Activated naive CD4-positive, alpha-beta T cell treated with anti-CD3 and anti-CD28 coated beads, Interleukin-2, amount 50 U/mL, for 72 hours (primary cell): ENCODE data around the gene GRIN2B. TPM values are rescaled to one million over a fixed set of nuclear protein-coding genes. Genes with fewer than 3 reads are reported as not detected.

Source experiments
- ATAC-seq, 2 donors: fragments of 150-1000 bp; cut with Tn5 transposase; 2 replicates each; pipeline ENCODE4 v1.10.0; 2021; ENCODE audit warnings: mild to moderate bottlenecking in 2 of 2, moderate library complexity in 2 of 2
- DNase-seq, 2 donors: peaks; one replicate each; pipeline ENCODE4 v3.0.0; 2021 to 2022; ENCODE audit warnings: low spot score in 2 of 2
- H3K27ac Mint-ChIP-seq, 2 donors: one replicate each; pipeline ENCODE4 v1.8.0; 2022; ENCODE audit warnings: mild to moderate bottlenecking in 2 of 2, mixed read lengths in 2 of 2
- H3K36me3 Mint-ChIP-seq, 2 donors: one replicate each; pipeline ENCODE4 v1.8.0; 2022; ENCODE audit warnings: mixed read lengths in 2 of 2
- H3K9me3 Mint-ChIP-seq, 2 donors: one replicate each; pipeline ENCODE4 v1.8.0; 2022; ENCODE audit warnings: mixed read lengths in 2 of 2
- total RNA-seq, 2 donors: library from RNA; stranded (reverse); gene quantifications; one replicate each; pipeline ENCODE4 v1.2.3, GENCODE V29; 2022

GRIN2B gene
- total RNA-seq, result not detected

DNA sequence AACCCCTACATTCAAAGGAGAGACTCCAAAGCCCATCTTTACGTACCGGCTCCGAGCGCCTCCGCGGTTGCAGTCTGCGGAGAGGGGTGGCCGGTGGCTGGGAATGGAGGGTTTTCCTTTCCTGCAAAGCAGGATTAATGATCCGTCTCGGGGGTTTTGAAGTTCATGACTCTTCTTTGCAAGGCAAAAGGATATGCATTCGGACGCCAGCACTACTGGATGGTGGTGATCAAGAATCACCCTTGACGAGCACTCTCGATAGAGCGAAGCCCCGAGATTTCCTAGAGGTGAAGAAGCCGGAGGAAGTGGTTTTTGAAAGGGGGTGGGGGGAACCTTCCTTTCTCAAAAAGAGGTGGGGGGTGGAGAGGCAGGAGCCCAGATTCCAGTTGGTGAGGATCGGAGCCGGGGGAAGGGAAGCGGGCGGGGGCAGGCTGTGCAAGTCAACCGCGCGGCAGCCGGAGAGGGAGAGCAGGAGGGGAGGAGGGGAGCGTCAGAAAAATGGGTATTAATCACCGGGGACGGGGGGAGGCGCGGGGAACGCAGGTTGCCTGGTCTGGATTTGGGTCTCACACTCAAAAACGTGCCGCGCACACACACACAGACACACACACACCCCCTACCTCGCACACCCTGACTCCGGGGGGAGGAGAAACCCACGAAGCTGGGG is at the start of gene GRIN2B:
Gene GRIN2B, minus strand, starts transcription at position 307 of the 667 bp plus-strand sequence. CDS start 115,394 bp downstream, outside the sequence.
- DNase-seq (no peak), ATAC-seq (peak in 1 of 2 donors; percentile 18)
- no peaks in the 10 kb centered on the region for H3K9me3 Mint-ChIP-seq
- H3K36me3 Mint-ChIP-seq, result peaks cover 10 to 18% of the 10 kb centered on the region in 2 donors
- no peak within 1 kb of the TSS for H3K27ac Mint-ChIP-seq

DNA sequence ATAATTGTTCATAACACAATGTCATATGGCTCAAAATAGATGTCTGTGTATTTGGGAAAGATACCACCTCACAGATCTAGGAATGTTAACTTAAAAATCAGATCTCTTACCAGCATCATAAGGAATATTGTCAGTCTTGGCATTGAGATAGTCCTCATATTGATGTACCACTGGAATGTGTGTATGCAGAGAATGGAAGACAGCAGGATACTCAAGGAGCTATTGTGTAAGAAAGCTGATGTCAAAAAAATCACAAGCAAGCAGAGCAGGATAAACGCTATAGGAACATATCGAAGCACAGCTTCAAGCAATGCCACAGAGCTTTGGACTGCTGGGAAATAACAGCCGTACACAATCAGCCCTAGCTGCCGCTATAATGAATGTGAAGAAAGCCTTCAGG is 45.1 kb upstream of the GRIN2B start:
- Mint-ChIP-seq H3K27ac (no peak overlapping the region), H3K36me3 (no peaks in the 10 kb centered on the region), H3K9me3 (no peaks in the 10 kb centered on the region)
- ATAC-seq, result no peak
- DNase-seq, result no peak

DNA sequence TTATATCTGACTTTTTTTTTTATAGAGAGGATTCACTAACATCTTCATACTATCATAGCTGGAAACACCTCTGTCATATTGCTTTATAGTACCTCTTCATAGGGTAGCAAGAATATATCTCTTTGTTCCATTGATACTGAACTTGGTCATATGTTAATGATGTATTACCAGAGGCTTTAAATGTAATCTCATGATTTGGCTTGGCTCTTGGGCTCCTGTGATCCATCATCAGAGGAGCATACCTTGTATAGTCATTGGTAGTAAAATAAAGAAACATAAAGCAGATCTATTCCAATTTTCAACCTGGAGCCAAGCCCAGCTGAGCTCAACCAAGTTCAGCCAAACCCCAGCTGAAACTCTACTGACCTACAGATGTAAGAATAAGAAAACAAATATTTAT is 43.2 kb upstream of the GRIN2B start:
- DNase-seq (no peak), ATAC-seq (no peak)
- Mint-ChIP-seq H3K36me3 (no peaks in the 10 kb centered on the region), H3K27ac (no peak overlapping the region), H3K9me3 (no peaks in the 10 kb centered on the region)

DNA sequence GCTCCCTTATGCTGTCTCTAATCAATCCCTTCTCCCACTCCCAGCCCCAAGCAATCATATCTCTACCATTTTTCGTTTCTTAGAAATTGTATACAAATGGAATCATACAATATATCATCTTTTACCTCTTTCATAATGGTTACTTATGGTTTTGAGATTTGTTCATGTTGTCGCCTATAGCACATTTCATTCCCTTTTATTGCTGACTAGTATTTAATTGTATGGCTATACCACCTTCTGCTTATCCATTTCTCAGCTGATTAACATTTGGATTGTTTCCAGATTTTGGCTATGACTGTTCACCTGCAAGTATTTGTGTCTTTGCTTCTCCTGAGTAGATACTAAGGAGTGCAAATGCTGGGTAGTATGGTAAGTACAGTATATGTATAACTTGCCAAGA is 36.7 kb upstream of the GRIN2B start:
- DNase-seq (no peak), ATAC-seq (no peak)
- no peaks in the 10 kb centered on the region for H3K36me3 Mint-ChIP-seq
- H3K9me3 Mint-ChIP-seq, result no peaks in the 10 kb centered on the region
- no peak overlapping the region for H3K27ac Mint-ChIP-seq

DNA sequence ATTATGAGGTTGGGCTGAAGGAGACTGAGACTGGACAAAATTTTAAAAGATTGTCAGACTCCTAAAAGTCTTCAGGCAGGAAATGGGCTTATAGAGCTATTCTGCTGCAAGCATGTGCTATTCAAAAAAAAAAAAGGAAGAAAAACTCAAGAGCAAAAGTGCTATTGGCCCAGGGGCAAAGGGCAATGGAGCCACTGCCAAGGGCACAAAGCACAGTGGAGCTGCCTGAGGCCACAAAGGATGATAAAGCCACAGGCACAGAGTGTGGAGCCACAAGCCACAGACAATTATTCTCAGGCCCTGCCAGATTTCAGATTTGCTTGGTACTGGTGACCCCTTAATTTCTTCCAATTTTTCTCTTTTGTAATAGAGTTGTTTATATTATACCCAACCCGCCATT is 29.6 kb upstream of the GRIN2B start:
- Mint-ChIP-seq H3K9me3 (peaks cover 2 to 4% of the 10 kb centered on the region in 2 donors), H3K27ac (no peak overlapping the region), H3K36me3 (no peaks in the 10 kb centered on the region)
- ATAC-seq (no peak), DNase-seq (no peak)

DNA sequence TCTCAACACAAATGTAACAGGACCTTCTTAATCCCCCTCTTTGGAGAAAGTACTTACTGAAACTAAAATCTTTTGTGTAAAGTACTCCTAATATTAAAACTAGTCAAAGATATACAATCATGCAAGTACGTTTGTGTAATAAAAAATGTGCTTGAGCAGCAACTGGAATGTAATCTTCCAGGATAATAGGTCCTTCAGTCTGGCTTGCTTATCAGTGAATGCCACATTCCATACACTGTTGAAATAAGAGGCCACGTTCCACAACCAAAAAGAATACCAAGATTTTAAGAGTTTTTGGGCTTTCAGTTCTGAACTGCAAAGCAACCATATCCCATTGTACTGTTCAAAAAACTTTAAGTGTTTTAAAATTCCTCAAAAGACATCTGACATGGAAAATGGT is 26.2 kb upstream of the GRIN2B start:
- peaks cover 7 to 20% of the 10 kb centered on the region in 2 donors for H3K9me3 Mint-ChIP-seq
- no peaks in the 10 kb centered on the region for H3K36me3 Mint-ChIP-seq
- ATAC-seq (no peak), DNase-seq (no peak)
- no peak overlapping the region for H3K27ac Mint-ChIP-seq

DNA sequence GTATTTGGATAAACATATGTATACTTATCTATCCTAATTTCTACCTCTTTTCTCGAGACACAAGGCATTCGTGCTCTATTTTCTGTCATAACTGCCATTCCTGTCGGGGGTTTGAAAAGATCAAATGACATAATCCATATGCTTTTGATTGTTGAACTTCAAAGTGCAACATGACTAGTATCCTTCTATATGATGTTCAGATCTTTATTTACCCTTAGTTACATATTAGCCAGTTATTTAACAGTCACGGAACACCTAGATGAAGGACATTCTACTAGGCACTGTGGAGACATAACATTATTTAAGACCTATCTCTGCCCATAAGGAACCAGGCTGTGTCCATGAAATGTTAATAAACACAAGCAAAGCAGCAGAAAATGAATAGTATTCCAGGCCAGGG is 11.2 kb upstream of the GRIN2B start:
- Mint-ChIP-seq H3K27ac (no peak overlapping the region), H3K36me3 (no peaks in the 10 kb centered on the region), H3K9me3 (peaks cover 0 to 4% of the 10 kb centered on the region in 2 donors)
- DNase-seq (no peak), ATAC-seq (no peak)

DNA sequence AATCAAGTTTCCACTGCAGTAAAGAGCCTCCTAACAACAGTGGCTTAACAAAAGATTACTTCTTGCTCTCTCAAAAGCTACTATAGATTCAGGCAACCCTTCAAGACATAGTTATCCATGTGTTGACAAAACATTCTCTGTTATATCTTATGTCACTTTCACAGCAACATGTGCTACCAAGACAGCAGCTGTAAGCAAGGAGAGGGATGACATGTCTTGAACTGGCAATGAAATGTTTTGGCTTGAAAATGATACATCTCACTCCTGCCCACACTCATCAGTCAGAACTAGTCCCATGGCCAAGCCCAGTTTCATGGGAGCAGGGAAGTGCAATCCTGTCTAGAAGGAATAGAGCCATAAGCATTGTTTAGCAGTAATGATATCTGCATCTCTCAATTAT is 10.7 kb upstream of the GRIN2B start:
- Mint-ChIP-seq H3K9me3 (peaks cover 0 to 4% of the 10 kb centered on the region in 2 donors), H3K27ac (no peak overlapping the region), H3K36me3 (no peaks in the 10 kb centered on the region)
- no peak for DNase-seq
- no peak for ATAC-seq

DNA sequence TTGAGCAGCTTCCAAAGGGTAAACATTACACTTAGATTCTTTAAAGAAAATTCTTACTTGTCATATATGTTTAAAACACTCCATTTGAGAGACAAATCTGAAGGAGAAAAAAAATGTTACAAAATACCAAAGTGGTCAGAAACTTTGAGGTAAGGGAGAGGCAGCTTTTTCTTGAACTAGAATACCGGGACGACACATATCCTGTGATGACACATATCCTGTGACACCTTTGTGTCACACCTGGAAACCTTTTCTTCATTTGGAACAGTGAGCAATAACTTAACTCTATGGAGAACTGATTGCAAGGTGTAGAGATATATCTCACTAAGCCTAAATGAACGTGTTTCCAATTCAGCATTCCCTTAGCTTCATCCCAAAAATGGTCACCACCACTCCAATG is 4.6 kb upstream of the GRIN2B start:
- ATAC-seq (peak in 1 of 2 donors; percentile 48), DNase-seq (no peak)
- Mint-ChIP-seq H3K9me3 (no peaks in the 10 kb centered on the region), H3K36me3 (peaks cover 0 to 8% of the 10 kb centered on the region in 2 donors), H3K27ac (no peak overlapping the region)

DNA sequence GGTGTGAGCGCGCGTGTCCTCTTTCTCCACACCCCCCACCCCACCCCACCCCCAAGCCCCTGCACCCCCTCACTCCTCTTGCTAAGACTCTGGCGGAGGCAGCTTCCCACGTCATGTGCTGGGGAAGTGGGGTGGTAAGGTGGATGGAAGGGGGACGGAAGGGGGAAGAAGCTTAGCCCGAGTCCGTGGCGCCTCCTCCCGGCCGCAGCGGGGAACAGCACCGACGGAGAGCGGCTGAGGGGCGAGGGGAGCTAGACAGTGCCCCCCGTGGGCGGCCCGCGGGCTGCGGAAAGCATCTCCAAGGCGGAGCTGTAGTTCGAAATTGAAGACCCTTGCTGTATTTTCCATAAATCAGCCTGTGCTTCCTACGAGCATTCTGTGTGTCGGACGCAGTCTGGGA is 588 bp upstream of the GRIN2B start:
- H3K9me3 Mint-ChIP-seq, result no peaks in the 10 kb centered on the region
- peaks cover 10 to 18% of the 10 kb centered on the region in 2 donors for H3K36me3 Mint-ChIP-seq
- peak in 1 of 2 donors; percentile 11 for DNase-seq
- no peak for ATAC-seq
- no peak overlapping the region for H3K27ac Mint-ChIP-seq

DNA sequence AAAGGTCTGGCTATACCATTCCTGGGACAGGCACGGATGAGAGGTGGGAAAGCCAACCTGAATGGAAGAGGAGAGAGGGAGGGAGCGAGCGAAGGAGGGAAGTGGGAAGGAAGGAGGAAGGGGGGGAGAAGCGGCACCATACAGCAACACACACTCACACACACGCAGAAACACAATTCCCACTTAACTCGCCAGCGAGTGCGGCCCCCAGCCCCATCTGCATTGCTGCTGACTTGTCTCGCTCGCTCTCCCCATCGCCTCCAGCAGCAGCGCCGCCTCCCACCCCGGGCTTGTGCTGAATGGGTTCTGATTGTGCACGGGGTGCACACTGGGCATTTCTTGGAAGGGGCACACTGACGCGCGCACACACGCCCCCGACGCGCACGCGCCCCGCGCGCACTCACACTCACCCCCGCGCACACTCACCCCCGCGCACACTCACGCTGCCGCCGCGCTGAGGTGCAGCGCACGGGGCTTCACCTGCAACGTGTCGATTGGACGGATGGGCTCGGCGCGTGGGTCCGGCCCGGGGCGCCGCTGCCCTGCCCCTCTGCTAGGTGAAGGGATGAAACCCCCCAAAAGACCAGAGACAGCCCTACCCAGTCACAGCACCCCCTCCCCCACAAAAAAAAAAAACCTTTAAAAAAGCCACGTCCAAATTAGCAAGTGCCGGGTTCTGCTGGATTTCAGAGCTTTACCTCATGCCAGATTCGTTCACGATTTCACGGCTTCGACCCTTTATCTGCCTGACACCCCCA is 685 bp downstream of the GRIN2B start:
- Mint-ChIP-seq H3K27ac (no peak overlapping the region), H3K36me3 (peaks cover 10 to 18% of the 10 kb centered on the region in 2 donors)

DNA sequence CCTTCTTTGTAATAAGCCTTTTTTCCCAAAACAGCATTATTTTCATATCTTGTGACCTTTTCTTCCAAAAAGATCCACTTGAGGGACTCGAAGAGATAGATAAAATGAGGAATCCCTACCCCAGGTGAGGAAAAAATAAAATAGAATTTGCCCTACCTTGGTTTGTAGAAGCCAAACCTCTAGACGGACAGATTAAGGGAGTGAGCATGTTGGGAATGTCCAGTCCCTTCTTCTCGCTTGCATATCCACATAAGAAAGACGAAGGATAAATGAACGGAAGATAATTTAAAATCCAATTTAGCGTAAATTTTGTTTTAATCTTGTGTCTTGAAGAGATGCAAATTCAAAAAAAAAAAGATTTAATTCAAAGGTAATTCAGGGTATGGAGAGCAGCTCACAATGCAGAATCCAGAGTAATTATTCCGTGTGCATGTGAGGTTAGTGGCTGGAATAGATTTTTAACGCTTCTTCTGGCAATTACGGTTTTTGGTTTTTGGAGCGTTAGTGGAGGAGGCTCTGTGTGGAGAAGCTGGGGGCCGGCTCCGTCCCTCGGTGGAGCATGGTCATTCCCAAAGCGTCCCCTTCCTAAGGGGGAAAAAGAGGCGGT is 1.5 kb downstream of the GRIN2B start:
- ATAC-seq, result no peak

More for the DNA sequence above, 685 bp downstream of the GRIN2B start:
- ATAC-seq, result peak in 1 of 2 donors; percentile 16
- DNase-seq, result no peak
- no peaks in the 10 kb centered on the region for H3K9me3 Mint-ChIP-seq

DNA sequence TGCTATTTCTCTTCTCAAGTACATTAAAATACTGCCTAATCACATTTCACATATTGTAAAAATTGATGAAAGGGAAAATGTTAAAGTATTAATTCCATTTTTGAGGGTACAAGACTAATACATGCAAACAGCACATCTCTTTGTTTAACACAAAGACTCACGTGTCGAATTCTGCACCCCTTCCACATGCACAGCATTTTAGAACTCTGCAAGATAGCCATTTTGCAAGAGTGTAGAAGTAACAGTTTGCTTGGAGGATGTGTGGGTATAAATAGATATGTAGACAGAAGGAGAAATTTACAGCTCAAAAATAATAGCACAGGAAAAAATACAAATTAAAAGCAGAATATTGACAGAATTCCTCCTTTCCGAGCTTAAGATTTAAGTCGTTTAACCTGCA is 2.5 kb downstream of the GRIN2B start:
- H3K27ac Mint-ChIP-seq, result no peak overlapping the region
- ATAC-seq, result no peak
- no peaks in the 10 kb centered on the region for H3K9me3 Mint-ChIP-seq
- peaks cover 10 to 18% of the 10 kb centered on the region in 2 donors for H3K36me3 Mint-ChIP-seq
- DNase-seq, result no peak

More for the DNA sequence above, 1.5 kb downstream of the GRIN2B start:
- DNase-seq, result no peak
- H3K27ac Mint-ChIP-seq, result no peak overlapping the region
- no peaks in the 10 kb centered on the region for H3K9me3 Mint-ChIP-seq
- peaks cover 10 to 18% of the 10 kb centered on the region in 2 donors for H3K36me3 Mint-ChIP-seq

DNA sequence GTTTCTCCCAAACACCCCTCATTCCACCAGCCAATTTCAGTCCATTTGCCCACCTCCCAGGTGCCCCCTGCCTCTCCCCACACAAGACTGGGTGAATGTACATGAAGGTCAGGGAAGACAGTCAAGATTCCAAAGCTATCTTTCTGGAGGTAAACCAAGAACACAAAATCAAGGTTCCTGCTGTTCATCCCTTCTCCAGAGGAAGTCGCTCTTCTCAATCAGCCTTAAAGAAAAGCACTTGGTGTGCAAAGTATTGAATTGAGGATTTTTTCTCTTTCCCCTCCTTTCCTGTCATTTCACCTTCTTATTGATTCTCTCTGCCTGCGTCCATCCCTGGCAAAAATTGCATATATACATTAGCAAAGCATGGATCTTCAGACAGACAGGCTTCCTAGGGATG is 4.5 kb downstream of the GRIN2B start:
- peaks cover 10 to 14% of the 10 kb centered on the region in 2 donors for H3K36me3 Mint-ChIP-seq
- ATAC-seq, result no peak
- no peak for DNase-seq
- H3K9me3 Mint-ChIP-seq, result no peaks in the 10 kb centered on the region
- no peak overlapping the region for H3K27ac Mint-ChIP-seq

DNA sequence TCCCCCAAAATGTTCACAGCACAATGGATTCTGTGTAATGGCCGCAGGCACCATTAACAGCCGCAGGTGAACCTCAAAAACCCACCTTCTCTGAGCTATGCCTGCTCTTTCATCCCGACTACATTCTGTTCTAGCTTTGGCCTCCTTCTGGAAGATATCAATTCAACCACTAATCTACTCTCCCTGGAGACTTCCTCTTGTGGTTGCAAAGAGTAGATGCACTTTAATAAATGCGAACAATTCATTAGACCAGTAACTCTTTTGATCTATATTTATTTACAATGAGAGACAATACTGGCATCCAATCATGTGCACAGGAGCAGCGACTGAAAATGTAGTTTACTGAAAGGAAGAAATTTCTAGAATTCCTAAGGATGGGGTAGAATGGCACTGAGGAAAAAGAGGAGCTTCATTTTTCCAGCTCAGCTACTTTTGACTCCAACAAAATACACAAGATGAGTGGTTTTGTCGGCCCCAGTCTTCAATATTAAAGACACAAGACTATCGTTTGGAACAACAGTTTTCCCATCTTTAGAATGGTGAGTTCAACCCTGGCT is 5.3 kb downstream of the GRIN2B start:
- H3K36me3 Mint-ChIP-seq, result peaks cover 10 to 11% of the 10 kb centered on the region in 2 donors
- H3K27ac Mint-ChIP-seq, result no peak overlapping the region
- DNase-seq (no peak), ATAC-seq (no peak)
- no peaks in the 10 kb centered on the region for H3K9me3 Mint-ChIP-seq

DNA sequence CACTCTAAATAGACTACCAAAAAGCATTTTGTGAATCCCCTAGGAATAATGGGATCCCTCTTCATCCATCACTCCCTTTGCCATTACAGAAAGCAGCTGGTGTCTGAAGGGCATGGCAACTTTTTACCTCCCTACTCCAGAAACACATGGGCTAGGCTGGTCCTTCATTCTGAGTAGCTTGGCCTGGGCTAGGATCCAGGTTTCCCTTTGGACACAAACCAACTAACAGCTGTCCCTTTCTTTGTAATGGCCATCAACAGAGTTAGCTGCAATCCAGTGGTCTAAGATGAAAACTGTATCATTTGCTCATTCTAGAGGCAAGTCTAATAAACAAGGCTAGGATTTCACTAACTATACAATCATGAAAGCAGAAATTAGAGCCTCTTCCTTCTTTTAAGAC is 7.4 kb downstream of the GRIN2B start:
- no peaks in the 10 kb centered on the region for H3K9me3 Mint-ChIP-seq
- H3K27ac Mint-ChIP-seq, result no peak overlapping the region
- ATAC-seq (no peak), DNase-seq (no peak)
- no peaks in the 10 kb centered on the region for H3K36me3 Mint-ChIP-seq

DNA sequence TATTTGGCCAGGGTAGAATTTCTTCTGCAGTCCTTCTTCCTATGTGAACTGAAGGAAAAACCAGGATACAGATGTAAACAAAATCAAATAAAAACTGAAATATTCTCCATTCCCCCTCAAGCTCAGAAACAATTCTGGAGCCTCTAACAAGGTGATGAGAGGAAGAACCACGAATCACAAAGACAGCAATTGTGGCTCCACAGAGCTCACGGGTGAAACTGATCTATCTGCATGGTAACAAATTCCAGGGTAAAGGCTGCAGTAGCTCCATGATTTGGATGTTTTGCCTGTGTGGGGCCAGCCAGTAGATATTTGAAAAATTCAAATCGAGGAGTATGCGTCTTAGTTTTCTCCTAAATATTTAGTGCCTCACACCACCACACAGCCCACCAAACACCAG is 10.6 kb downstream of the GRIN2B start:
- no peak for ATAC-seq
- Mint-ChIP-seq H3K9me3 (no peaks in the 10 kb centered on the region), H3K27ac (no peak overlapping the region), H3K36me3 (no peaks in the 10 kb centered on the region)
- no peak for DNase-seq
